GM23248 (cell line): ENCODE measurements around the gene CR1L.

Experiments
- EZH2 ChIP-seq: fragments of 200-600 bp; sonication (generic); IDR thresholded peaks from 2 replicates; pipeline ENCODE4 v1.6.1; 2018; ENCODE audit warnings: antibody characterized with exemption, mild to moderate bottlenecking; ENCODE audit not compliant: insufficient read depth, poor library complexity, severe bottlenecking
- EZH2phosphoT487 ChIP-seq: fragments of 200-600 bp; sonication (generic); IDR thresholded peaks from 2 replicates; pipeline ENCODE4 v1.6.1; 2018; ENCODE audit warnings: antibody characterized with exemption, moderate library complexity, mild to moderate bottlenecking, low read depth; ENCODE audit not compliant: insufficient read depth

DNA sequence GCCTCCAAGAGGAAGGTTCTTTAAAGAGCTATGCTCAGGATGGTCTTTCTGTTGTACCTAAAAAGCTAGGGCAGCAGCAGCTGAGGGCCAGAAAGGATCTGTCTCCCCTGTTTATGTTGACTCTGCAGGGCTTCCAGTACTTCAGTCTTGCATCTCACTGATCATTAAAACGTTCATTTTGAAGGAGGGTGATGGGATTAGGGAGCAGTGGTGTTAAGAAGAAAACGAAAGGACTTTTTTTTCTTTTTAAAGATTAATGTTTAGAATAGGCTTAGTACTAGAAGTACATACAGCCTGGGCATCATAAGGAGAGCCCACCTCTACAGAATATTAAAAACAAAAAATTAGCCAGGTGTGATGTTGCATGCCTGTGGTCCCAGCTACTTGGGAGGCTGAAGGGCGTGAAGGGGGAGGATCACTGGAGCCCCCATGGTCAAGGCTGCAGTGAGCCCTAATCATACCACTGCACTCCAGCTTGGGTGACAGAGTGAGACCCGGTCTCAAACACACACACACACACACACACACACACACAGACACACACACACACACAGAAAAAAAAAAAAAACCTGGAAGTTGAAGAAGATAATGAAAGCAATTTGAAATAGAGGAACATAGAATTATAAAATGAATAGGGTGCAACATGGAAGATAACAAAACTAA lies 2.9 kb downstream of the CR1L start:
- TF ChIP-seq EZH2phosphoT487 (no peak), EZH2 (no peak)
